ENCODE results near the gene PABPN1L.
A peak's percentile ranks its signal among the peaks of the same experiment; 100 is the strongest.

Gene PABPN1L

GRCh38 chr16:88883117-88883895 lies 16.8 kb upstream of the PABPN1L start:
- DNase-seq = no peak

DNA sequence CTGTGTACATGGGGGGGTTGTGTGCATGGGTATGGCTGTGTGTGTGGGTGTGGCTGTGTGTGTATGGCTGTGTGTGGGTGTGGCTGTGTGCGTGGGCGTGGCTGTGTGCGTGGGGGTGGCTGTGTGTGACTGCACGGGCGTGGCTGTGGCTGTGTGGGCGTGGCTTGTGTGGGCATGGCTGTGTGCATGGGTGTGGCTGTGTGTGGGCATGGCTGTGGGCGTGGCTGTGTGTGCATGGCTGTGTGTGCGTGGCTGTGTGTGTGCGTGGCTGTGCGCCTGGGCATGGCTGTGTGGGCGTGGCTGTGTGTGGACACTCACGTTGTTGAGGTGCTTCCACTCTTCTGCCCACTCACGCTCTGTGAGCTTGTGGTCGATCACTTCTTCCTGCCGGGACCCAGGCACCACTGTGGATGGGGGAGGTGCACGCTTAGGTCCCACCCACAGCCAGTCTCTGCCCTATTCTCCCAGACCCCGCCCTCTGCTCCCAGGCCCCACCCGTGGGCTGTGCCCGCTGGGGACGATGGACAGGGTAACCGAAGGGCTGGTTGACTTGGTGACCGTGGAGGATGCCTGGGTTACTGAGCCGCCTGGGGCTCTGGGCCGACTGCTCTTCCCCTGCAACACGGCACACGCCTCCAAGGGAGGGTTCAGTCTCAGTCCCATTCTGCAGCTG lies 16.0 kb upstream of the PABPN1L start:
- peak; percentile 10 to 31 for DNase-seq

GRCh38 chr16:88881675-88882357 lies 15.4 kb upstream of the PABPN1L start:
- no peak for DNase-seq

DNA sequence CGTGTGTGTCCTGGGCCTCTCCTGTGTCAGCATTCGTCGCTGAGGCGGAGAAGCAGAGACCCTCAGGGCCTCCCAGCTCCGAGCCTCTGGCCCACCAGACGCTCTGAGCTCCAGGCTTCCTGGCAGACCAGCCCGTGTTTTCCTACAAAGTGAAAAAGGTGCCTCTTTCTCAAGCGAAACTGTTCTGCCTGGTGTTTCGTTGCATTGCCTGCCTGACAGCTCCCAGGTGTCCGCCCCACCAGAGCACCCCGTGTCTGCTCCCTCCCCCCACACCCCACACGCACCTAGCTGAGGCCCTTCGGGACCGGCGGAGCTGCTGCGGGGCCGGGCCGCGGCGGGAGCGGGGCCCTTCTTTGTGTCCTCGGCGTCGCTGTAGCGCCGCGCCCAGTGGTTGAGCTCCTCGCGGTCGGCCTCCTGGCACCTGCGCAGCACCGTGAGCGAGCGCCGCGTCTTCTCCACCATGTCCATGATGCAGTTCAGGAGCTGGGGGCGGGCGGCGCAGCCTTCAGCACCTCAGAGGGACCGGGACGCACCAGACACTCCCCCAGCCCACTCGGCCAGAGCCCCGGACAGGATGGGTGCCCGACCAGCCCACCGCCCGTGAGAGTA lies 14.7 kb upstream of the PABPN1L start:
- no peak for DNase-seq

DNA sequence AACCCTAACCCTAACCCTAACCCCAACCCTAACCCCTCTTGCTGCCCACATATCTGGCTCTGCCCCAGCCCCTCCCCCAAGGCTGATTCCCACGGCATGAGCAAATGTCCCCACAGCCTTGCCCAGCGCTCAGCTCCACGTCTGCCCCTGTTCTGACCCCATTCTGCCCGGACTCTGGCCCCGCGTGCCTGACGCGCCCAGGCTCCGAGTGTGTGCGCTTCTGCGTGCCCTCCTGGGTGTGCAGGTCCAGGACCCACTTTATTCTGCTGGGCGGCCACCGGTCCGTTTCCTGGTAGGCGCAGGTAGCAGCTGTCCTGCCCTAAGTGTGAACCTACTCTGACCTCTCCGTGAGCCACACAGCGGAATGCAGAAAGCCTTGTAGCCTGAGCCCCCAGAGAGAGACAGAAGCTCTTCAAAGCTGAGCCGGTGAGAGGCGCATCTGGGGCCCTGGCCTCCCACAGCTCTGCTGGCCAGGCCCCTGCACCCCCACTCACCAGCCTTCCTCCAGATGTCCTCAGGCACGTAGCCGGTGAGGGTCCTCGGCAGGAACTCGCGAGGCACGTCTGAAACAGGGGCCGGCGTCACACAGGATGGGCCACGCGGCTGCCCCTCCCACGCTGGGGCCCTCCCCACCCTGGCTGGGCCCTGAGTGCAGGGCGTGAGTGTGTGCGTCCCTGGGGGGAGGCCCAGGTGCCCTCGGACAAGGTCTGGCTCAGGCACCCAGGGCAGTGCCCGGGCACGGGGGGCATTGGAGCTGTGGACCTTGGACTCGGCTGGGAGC lies 14.0 kb upstream of the PABPN1L start:
- no peak for DNase-seq

GRCh38 chr16:88879788-88880055 lies 13.3 kb upstream of the PABPN1L start:
- no peak for DNase-seq

GRCh38 chr16:88878967-88879787 lies 12.7 kb upstream of the PABPN1L start:
- no peak for DNase-seq

DNA sequence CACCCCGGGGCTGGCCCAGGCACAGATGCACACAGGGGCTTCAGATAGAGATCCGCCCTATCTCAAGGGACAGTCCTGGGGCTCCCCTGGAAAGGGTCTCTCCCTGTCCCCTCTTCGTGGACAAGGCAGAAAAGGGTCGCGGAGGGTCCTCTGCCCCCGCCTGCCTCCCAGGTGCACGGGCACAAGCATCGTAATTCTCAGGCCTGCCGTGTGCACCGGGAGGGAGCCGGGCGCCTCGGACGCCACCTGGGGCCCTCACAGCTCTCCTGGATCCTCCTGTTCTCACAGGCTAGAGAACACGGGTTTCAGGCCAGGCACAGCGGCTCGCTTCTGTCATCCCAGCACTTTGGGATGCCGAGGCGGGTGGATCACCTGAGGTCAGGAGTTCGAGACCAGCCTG lies 11.9 kb upstream of the PABPN1L start:
- no peak for DNase-seq

DNA sequence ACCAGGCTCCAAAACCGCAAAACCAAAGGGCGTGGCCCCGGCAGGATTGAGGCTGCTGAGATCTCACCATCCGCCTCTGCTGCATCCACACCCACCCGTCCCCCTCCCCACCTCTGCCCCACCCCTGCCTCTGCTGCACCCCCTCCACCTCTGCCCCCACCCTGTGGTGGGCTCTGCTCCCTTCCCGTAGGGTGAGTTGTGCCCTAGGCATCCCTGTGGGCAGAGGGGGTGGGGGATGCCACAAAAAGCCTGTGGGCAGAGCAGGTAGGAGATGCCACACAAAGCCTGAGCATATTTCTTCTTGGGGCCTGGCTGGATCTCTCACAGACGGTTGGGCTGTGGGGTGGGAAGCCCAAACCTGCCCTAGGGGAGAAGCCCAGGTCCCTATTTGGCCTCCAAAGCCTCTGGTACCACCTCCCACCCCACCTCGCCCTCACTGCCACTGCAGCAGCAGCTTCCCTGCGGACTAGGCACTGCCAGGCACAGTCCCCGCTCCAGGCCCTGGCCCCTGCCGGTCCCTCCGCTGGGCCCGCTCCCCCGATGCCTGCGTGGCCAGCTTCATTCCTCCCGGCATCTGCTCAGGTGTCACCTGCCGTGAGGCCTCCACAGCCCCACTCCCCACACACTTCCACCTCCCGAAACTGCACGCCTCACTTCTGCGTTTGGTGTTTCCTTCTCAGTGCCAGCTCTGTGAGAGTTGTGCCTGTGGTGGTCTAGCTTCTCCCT lies 11.3 kb upstream of the PABPN1L start:
- no peak for DNase-seq

GRCh38 chr16:88876942-88877526 lies 10.6 kb upstream of the PABPN1L start:
- no peak for DNase-seq

DNA sequence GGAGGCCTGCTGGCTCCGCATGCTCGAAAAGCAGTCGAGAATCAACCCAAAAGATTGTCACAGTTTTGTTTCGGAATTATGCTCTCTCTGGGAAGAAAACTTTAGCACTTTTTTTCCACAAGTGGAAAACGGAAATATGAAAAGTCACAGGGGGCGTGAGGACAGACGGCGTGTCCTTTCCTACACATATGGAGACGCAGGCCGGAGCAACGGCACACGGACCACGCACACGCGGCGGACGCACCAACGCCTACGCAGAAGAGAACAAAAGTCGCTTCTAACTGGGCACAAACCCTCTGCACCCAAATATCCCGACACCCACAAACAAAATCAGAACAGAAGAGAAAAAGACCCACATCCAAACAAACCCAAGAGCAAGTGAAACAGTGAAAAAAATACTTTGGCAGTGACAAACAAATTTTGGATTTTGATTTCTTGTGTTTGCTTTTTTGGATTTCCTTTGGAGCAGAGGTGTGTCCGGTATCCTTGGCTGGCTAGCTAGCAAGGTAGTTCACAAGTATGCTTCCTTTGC lies 9.3 kb upstream of the PABPN1L start:
- no peak for DNase-seq

GRCh38 chr16:88874938-88875599 lies 8.6 kb upstream of the PABPN1L start:
- DNase-seq = no peak

DNA sequence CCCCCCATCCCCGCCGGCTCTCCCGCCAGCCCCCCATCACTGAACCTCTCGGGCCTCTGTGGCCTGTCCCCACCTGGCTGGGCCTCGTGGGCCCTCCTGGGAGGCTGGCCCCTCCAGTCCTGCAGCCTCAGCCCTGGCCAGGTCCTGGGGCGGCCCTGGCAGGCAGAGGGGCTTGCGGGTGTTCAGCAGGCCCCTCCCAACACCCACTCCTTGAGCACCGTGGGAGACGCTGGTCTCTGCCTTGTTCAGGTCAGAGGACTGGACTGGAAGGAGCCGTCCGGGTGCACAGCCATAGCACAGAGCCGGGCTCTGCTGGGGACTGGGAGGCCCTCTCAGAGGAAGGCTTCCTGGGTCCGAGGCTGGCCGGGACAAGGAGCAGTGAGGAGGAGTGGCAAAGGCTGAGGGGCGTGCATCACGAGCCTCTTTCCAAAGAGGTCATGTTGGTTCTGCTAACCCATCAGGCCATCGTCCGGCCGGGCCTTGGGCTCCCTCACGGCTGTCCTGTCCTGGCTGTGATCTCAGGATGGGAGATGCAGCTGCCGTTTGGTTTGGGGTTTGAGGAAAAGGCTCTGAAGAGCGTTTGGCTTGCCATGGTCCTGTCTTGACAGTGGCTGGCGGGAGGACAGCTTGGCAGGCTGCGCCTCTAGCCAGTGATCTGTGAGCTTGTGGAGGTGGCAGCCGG lies 6.3 kb upstream of the PABPN1L start:
- no peak for DNase-seq

GRCh38 chr16:88871730-88872416 lies 5.4 kb upstream of the PABPN1L start:
- no peak for DNase-seq

- DNase-seq = no peak
Measured at GRCh38 chr16:88871349-88871702, 4.9 kb upstream of the PABPN1L start.

DNA sequence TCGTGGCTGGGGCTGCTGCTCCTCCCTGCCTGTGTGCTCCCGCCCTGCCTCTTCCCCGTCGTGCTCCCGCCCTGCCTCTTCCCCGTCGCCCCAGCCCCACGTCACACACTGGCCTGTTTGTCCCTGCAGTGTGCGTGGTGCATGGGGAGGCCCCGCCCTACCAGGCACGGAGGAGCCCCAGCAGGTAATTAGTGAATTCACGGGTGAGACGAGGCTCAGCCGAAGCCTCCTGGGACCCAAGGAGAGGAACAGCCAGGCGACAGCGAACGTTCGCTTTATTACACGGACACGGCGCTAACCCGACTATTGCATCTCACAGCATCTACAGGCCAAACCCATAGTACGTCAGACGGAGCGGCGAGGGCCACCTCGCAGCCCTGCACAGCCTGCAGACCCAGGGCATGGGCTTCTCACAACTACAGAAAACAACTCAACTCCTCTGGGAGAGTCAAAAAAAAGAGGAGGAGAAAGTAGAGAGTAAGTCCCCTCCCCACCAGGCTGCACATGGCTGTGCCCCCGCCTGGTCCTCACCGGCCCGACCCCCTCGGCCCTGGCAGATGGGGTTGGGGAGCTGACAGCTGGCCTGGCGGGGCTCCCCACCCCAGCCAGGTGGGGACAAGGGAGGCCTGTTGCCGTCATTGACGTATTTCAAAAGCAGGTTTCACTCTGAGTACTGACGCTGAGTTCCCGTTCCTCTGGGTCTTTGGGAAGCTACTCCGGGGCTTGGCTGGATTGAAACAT lies 4.3 kb upstream of the PABPN1L start:
- no peak for DNase-seq

GRCh38 chr16:88869673-88869980 lies 3.2 kb upstream of the PABPN1L start:
- DNase-seq = no peak

DNA sequence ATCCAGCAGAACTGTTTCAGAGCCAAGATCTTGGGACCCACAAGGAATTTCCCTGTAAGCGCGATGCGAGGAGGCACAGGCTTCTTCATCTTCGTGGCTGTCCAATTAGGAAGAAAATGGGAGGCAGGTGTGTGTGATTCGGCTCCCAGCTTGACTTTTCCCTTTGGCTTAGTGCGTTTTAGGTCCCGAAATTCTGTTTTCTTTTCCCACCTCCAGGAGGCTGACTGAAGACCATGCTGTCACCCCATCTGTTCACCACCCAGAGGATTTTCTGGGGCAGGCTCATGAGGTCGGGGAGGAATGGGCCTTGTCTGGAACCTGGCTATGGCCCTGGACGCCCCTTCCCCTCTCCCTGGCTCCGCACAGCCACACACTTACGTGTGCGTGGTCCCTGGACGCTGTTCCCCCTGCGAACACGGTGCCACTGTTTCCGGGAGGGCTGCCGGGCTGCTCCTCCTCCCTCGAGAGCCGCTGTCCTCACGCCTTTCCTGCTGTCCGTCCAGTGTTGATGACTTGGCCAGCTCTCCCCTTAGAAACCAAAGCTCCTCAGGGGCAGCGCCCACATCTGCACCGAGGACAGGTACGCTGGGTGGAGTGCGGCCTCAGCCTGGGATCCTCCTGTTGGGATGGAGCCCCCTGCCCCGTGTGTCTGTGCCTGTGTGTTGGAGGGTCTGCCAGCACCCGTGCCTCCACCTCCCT lies 2.7 kb upstream of the PABPN1L start:
- DNase-seq = no peak

Measured in CD4-positive, alpha-beta T cell treated with Interferon alpha-2 for 1 hour (primary cell).